Cortex of kidney (tissue), 1 donor: Measurements from ENCODE around the gene EFCC1.

Experiments used
- DNase-seq: peaks from one replicate; lab custom pipeline; 2025; lab: John Stamatoyannopoulos, UW

EFCC1 gene

DNA sequence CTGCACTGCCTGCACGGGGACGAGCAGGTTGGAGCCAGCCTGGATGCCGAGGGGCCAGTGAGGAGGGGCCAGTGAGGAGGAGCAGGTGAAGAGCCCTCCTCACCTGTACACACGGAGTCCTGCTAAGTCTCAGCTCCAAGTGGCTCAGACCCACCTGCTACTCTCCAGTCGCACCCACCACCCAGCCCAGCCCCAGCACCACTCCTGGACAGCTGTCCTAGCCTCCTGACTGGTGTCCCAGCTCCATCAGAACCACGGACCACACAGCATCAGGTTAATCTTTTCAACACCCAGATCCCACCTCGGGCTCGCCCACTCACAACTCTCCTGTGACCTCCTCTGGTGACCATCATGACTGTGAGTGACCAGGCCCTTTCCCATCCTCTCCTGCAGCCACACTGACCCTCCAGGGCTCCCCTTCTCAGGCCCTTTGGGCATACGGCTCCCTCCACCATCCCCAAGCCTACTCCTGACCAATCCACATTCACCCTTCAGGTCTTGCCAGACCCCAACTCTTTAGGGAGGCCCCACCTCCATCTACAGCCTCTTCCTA, 13.8 kb downstream of the EFCC1 start:
- DNase-seq, result no peak

DNA sequence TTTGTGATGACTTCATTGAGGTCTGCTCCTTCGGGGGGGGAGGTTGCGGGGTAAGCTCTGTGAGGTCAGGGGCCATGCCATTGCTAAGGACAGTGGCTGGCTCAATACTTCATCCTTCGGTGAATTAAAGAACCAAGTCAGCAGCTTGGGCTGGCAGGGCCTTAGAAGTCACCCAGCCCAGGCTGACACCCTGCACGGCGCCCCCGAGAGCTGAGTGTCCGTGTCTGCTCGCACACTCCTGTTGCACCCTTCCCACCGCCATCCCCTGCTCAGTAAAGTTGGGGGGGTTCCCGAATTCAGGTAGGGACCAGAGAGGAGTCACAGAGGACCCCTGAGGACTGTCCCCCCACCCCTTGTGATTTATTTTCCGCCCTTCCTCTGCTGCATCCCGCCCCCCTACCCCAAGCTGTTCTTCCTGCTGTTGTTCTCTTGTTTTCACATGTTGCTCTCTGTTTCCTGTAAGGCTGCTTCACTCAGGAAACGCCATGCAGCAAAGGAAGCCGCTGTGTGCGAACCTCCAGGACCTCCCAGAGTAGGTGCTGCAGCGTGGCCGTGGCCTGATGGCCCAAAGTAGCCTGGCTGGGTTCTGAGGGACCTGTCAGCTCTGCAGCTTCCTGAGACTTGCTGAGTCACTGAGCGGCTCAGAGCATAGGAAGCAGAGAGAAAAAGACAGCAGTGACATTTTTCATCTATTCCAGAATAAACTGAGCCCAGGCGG, 14.4 kb downstream of the EFCC1 start:
- DNase-seq, result no peak

DNA sequence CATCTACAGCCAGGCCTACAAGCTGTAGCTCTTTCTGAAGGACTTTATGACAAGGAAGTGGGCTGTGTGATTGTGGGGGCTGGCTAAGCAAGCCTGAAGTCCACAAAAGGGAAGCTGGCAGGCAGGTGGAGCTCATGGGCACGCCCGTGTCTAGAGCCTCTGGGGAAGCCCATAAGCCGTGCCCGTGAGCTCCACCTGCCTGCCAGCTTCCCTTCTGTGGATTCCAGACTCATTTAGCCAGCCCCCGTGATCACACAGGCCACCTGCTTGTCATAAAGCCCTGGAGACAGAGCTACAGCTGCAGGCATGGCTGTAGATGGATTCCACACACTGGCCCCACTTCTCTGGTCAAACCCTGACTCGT, 15.2 kb downstream of the EFCC1 start:
- no peak for DNase-seq

DNA sequence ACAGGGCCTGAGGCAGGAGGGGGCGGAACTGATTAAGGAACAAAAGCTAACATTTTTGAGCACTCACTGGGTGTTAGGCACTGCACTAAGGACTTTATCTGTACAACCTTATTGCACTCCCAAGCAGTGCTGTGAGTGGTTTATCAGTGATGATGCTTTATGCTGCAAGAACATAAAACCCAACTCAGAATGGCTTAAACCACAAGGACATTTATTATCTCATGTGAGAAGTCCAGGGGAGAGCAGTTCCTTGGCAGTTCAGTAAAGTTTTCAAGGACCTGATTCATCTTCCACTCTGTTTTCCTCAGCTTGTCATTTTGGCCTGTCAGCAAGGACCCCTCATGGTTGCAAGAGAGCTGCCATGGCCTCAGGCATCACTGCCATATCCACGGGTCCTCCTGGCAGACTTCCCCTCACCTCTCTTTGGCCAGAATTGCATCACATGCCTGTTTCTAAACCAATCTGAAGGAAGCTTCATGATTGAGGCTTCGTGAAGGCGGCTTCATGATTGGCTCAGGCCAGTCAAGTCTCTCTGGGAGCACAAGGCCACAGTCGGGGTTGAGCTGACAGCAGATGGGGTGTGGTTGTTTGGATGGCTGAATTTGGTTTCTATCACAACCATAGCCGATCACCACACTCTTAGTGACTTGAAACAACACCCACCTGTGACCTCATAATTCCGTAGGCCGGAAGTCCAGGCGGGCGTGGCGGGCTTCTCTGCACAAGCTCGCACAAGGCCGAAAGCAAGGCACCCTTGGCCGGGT, 15.8 kb downstream of the EFCC1 start:
- no peak for DNase-seq

DNA sequence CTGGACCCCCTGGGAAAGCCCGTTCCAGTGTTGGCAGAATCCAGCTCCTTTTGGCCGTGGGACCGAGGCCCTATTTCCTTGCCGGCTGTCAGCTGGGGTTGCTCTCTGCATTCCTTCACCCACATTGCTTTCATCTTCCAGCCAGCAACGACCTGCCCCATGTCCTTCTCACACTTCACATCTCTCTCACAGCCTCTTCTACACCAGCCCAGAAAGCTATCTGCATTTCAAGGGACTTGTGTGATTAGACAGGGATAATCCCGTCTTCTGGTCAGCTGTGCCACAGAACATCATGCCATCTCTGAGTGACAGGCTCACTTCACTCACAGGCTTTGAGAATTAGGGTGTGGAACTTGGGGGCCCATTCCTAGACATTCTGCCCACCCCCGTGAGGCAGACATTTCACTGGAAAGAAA, 16.4 kb downstream of the EFCC1 start:
- DNase-seq, result no peak

DNA sequence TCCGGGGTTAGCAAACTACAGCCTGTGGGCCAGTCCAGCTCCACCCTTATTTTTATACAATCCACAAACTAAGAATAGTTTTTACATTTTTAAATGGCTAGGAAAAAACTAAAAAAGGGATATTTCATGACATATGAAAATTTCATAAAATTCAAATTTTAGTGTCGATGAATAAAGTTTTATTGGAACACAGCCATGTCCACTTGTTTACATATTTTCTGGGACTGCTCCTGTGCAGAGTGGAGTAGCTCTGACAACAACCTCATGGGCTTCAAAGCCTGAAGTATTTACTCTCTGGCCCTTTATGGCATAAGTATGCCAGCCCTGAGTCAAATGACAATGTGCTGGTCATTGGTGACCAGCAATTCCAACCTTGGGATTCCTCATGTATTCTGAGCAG, 17.2 kb downstream of the EFCC1 start:
- no peak for DNase-seq

DNA sequence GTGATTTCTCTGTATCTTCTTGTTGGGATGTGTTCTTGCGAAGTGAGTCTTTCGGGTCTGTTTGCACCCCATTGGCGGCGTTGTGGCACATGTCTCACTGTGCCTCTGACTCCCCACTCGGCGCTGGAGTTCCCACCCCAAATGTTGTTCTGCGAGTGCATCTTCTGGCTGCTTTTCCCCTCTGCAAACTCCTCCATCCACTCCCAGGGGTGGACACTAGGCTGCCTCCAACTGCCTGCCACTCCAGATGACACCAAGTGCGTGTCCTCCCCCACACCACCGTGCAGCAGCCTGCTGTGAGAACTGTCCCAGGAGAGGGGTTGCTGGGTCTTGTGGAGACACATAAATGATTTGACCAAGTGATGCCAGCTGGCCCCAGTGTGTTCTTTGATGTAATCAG, 17.6 kb downstream of the EFCC1 start:
- DNase-seq, result no peak

DNA sequence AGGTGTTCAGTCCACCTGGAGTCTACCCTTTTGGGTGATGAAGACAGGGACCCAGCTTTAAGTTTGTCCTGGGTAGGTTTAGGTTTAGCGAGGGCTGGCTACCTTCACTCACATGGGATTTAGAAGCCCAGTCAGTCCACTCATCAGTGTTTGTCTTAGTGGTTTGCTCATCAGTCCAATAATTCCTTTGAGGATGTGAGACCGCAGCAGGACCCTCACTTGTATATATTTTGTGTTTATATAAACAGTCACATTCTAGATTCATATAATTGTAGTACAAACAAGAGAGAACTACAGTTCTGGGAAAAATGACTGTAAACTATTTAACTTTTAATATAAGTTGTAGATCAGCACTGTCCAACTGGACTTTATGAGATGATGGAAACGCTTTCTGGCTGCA, 18.2 kb downstream of the EFCC1 start:
- no peak for DNase-seq

DNA sequence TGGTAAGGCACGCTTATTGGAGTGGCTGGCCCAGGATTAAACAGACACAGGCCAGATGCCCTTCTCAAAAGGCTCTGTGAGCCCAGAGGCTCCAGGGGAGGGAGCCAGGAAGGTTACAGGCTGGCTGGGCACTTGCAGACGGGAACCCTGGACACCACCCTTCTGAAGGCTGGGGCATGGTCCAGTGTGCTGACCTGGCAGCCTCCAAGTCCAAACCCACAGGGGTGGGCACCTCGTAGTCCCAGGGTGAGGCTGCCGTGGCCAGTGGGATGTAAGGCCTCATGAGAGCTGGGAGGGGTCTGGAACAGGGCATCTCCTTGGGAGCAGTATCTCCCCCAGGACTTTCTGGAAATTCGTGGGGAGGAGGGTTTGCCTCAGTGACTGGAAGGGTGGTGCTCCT, 19.6 kb downstream of the EFCC1 start:
- DNase-seq, result no peak

DNA sequence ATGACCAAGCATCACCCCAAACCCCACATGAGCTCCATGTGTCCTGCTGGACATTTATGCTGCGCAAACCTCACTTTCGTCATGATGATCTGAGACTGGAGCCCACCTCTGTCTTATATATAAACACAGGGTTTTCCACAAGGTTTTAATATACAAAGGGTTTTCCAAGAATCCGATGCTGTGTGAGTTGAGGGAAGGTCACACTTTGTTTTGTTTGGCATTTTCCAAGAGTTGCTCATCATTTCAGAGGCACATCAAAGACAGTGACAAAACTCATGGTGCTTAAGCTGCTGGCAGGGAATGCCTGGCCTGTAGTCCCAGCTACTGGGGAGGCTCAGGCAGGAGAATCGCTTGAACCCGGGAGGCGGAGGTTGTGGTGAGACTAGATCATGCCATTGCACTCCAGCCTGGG, 20.0 kb downstream of the EFCC1 start:
- no peak for DNase-seq

DNA sequence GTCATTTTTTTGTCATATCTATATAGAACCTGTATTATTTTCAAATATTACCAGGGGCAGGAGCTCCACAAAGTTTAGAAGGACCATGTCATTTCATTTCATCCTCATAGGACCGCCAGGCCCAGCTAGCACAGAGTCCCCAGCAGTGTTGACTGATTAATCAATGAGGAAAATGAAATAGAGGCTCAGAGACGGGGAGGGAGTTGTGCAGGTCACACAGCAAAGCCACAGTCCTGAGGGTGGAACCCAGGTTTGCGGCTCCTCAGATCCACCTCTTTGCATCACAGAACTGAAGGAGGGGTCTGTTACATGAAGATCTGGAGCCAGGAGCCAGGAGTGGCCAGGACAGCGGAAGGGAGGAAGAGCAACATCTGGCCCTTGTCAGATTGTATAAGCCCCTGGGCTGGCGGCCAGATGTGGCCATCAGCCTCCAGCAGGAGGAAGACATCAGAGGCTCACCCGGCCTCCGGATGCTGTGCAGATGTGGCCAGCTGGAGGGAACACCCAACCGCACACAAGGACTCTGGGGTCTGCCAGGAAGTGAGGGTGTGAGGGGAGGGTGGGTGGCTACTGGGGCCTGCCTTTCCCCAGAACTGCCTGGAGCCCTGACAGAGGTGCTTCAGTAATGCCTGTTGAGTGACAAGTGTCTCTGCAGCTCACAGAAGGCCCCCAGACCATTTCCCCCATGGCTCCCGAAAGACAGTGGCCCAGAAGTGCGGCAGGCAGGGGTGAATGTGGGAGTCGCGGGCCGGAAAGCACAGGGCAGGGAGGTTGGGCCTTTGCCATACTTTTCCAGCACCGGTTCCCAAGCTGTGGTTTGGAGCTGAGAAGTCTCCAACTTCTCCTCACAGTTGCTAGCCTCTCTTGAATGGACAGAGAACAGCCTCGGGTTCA, 21.3 kb downstream of the EFCC1 start:
- no peak for DNase-seq

DNA sequence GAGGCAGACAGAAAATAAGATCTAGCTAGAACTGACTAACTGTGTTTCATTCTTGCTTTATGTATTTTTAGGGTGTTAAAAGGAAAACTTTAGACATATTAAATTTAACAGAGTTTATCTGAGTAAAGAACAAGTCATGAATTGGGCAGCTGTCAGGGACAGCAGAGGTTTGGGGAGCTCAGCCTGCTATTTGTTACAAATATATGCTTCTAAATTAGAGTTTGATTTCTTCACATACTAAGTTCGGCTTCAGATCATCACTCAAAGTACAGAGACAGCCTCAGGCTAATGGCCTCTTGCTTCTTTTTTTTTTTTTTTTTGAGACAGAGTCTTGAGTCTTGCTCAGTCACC, 21.9 kb downstream of the EFCC1 start:
- DNase-seq, result no peak

DNA sequence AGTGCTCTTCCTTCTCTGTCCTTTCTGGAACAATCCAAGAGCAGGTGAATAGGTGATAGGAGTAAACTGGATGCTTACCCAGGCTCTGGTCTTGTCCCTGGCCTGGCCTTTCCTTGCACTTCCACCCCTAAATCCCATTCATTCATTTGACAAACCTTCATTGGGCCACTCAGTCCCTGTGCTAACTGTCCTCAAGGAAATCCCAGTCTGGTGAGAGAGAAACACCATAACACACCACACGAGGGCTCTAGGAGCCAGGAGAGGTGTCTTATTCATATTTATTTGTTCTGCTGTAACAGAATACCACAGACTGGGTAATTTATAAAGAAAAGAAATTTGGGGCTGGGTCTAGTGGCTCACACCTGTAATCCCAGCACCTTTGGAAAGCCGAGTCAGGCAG, 22.8 kb downstream of the EFCC1 start:
- no peak for DNase-seq

DNA sequence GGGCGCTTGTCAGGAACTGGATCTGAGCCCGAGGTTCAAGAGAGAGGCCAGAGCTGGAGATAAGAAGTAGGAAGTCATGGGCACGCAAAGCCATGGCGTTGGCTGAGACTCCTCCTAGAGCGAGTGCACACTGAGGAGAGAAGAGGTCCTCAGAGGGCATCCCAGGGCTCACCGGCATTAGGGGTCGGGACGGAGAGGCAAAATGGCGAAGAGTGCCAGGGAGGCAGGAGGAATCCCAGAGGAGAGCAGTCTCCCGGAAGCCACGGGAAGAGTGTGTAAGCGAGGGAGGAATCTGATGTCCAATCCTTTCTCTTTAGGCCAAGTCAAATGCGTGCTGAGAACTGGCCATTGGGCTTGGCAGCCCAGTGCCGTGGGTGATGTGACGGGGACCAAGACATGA, 24.0 kb downstream of the EFCC1 start:
- DNase-seq, result no peak

DNA sequence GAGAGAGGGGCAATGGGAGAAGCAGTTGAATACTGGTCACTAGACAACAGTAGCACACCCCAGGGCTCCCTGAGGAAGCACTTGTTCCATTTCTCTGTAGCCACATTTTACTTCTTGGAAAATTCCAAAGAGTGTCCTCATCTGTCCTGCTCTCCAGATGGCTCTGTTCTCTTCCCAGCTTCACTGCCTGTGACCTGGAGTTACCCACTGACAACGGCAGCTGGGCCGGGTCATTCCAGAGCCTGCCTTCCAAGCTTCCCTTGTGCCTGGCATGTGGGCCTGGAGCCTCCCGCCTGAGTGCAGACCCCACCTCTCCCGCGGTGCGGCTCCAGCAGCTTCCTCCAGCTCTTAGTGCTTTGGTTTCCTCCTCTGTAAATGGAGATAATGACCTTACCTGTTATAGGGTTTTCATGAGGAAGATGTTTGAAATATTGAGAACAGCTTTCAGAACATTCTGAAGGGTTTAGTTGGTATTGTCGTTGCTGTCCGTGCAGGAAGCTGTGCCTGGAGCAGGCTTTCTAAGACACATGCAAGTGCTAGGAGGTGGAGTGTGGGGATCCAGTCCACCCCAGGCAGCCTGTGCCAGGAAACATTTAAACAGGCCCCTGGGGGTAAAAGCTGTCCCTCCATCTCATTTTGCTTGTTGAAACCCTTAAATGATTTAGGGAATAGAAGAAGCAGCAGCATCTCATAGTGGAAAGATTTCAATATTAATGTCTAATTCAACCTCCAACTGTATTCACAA, 24.8 kb downstream of the EFCC1 start:
- DNase-seq, result no peak

DNA sequence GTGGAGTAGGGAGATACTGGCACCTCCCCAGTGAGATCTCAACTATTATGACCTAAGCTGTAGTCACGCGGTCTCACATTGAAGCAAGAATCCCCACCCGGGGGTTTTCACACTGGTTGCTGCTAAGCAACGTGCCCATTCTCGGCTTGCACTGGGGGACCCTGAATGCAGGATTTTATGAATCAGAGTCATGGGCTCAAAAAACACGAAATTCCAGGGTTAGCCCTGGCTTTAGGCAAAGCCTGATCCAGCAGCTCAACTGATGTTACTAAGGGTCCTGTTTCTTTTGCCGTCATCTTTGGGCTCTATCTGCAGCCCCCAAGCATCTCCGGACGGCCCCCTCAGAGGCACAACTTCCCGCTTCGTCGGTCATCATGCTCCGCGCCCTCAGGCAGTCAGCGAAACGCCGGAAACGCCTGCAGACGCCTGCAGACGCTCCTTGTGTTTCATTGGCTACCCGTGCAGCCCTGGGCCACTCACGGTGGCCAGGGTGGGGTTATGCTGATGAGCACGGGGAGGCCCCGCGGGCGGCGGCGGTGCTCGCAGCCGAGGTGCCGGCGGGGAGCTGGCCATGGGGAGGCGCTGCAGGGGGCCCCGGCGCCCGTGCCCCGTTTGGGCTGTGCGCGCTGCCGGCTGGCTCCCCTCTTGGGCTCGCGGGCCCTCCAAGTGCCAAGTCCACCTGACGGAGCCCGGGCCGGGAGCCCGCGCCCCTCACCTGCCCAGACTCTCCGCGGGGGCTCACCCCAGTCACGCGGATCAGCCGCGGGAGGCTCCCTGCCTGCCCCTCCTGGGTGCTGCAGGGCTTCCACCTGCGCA, 25.8 kb downstream of the EFCC1 start:
- no peak for DNase-seq

DNA sequence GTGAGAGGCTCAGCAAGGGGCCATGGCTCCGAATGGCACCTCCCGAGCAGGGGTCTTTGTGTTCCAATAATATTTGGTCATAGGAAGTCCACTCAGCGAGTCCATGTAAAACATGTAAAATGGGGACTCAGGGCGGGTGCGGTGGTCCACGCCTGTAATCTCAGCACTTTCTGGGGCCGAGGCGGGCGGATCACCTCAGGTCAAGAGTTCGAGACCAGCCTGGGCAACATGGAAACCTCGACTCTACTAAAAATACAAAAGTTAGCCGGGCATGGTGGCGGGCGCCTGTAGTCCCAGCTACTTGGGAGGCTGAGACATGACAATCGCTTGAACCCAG, 26.4 kb downstream of the EFCC1 start:
- no peak for DNase-seq

DNA sequence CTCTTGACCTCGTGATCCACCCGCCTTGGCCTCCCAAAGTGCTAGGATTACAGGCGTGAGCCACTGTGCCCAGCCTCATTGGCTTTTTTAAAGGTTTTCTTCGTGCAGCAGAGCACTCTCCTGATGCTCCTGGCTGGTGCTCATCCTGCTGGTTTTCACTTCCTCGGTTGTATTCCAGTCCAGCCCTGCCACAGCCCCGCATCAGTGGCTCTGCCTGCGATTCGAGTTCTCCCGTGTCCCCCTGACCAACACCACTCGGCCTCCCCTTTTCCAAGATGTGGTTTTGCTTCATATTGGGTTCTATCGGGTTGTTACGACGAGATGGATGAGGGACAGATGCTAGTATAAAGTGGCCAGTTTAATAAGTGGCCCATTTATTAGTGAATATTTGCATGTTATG, 27.8 kb downstream of the EFCC1 start:
- DNase-seq, result no peak

DNA sequence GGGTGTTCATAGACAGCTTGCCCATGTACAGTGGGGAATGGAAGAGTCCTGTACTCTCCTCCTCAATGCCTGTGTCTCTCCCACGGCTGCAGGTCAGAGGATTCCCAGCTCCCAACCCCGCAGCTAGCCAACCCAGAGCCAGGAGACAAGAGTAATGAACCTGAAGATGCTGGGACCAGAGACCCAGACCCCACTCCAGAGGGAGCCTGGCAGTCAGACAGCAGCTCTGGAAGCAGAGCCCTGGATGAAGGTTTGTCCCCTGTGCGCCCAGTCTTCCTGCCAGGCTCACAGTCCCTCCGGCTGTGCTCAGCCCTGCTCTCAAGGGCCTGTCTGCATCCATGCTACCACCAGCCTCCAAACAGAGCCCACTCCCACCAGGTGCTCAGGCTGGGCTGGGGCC, 29.5 kb downstream of the EFCC1 start:
- no peak for DNase-seq

DNA sequence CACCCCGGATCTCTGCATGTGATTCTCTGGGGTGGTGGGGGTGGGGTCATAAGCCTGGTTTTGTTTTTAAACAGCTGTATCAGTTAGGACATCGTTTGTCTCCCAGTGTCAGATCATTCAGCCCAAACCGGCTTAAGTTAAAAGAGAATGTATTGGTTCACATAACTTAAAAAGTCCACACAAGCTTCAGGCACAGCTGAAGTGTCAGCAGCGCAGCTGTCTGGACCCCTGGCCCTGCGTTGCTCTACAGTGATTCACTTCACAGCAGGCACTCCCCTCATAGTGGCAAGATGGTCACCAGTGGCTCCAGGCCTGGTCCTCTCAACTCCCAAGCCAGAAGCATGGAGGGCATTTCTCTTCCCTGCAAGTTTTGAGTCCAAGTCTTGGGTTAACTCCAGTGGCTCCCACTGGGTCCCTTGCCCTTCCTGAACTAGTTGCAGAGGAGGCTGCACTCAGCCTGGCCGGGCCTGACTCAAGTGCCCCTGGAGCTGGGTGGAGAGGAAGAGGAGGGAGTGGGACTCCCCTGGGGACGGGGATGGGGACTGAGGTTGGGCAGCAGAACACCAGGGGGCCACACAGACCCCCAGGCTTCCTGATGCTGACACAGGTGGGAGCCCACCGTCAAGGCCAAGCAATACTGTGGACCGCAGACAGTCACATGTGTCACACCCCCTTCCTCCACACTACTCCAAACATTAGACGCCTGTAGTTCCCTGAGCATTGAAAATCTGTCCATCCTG, 30.5 kb downstream of the EFCC1 start:
- no peak for DNase-seq
